ENCODE data around the gene FGG.

GRCh38 chr4:154616287-154616686 lies 3.8 kb upstream of the FGG start:
- TF ChIP-seq CTCF (IDR thresholded peaks at IDR 0.05): no peak
- TF ChIP-seq EZH2 (IDR thresholded peaks at IDR 0.05; ENCODE audit: borderline replicate concordance, insufficient read depth, low read depth, low read length, poor library complexity, severe bottlenecking): no peak

Data from B cell (primary cell).